Measurements from ENCODE around the gene GBE1. TPM values are rescaled to one million over a fixed set of nuclear protein-coding genes. Genes with fewer than 3 reads are reported as not detected.

GBE1 gene
- polyA plus RNA-seq, 5 donors: 12.8 to 15.3 (median 14.6) TPM

DNA sequence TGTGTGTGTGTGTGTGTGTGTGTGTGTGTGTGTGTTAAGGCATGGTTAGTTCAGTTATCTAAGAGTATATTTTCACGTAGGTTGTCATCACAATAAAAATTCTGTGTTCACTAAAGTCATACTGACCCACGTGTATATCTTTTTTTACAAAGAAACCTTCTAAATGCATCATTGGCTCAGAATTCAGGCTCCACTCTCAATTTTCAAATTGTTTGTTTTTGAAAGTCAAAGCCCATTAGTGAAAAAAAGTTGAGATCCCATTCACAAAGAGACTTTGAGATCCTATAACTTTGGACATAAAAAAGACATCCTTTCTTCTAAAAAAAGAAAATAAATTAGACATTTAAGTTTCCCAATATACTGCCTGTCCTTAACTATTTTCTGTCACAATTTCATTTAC, 59.3 kb downstream of the GBE1 start:
- no peak for DNase-seq

DNA sequence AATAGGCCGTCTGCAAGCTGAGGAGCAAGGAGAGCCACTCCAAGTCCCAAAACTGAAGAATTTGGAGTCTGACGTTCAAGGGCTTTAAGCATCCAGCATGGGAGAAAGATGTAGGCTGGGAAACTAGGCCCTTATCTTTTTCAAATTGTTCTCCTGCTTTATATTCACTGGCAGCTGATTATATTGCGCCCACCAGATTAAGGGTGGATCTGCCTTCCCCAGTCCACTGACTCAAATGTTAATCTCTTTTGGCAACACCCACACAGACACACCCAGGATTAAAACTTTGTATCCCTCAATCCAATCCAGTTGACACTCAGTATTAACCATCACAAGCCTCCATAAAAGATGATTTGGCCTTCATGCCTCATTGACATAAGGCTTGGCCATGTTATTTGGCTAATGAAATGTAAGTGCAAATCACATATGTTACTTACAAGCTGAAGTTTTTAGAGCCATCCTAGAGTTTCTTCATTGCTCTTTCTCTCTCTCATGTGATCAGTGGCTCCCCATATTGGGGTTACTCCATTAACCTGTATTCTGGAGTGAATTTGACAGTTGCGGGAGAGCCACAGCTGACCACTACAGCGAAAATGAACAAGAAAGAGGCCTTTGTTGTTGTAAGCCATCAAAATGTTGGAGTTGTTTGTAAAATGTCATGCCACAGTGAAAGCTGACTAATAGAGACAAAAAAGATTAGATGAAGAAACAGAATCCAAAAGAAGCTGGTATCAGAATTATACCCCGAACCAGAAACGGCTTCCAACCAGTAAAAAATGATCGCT, 61.7 kb downstream of the GBE1 start:
- DNase-seq: no peak

- no peak for DNase-seq
Observed at GRCh38 chr3:81696090-81696489, 65.4 kb downstream of the GBE1 start.

- no peak for DNase-seq
Observed at GRCh38 chr3:81695302-81695701, 66.1 kb downstream of the GBE1 start.

DNA sequence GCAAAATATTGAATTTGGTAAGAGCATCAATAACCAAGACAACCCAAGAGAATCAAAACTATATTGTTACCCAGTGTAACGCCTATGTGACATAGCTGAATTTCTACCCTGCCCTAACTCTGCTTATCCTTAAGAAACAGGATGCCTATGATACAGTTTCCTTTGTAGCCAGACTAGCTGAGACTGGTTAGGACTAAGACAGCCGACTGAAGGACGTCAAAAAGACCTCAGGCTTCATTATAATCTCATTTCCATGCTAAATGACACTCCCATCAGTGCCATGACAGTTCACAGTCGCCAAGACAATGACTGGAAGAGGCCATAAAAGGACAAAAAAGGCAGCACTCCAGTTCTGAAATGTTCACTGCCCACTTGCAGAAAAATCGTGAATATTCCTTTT, 66.8 kb downstream of the GBE1 start:
- no peak for DNase-seq

GRCh38 chr3:81692766-81693165, 68.7 kb downstream of the GBE1 start:
- no peak for DNase-seq

DNA sequence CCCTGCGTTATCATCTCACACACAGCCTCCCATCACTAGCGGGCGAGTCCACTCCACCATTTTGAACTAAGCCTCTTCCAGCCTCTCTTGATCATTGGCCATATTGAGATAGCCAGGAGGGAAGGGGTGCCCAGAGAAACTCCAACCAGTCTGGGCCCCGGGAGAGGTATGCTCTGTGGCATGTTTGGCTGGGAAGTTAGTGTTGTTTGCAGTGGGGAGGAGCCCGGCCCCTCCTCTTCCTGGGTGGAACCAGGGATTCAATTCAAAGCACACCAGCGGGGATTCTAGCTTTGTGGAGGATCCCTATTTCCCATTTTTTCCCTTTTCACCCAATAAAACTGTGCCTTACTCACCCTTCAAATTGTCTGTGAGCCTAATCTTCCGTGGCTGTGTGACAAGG, 71.8 kb downstream of the GBE1 start:
- DNase-seq: no peak

DNA sequence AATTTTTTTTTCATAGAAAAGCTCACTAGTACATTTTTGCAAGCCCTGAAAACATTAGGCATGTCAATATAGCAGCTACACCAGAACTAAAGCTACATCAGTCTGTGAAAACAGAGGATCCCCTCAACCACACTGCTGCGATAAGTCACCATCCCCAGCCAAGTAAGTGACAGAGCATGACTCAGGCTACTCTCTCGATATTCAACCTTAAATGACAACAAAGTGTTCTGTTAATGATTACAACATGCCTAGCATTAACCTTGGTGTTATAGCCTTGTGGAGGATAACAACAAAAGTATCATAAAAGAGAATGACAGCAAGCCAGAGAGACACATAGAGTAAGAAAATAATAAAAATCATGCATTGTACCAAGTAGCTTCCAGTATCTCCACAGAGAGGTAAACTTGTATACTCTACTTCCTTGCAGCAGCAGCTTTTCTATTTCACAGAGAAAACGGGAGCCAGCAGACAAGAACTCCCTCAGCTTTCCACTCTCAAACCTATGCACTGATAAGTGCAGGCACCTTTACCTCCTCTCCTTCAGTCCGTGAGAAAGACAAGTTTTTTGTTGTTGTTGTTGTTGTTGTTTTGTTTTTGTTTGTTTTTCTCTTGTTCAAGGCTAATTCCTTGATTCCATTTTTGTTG, 76.6 kb downstream of the GBE1 start:
- no peak for DNase-seq

DNA sequence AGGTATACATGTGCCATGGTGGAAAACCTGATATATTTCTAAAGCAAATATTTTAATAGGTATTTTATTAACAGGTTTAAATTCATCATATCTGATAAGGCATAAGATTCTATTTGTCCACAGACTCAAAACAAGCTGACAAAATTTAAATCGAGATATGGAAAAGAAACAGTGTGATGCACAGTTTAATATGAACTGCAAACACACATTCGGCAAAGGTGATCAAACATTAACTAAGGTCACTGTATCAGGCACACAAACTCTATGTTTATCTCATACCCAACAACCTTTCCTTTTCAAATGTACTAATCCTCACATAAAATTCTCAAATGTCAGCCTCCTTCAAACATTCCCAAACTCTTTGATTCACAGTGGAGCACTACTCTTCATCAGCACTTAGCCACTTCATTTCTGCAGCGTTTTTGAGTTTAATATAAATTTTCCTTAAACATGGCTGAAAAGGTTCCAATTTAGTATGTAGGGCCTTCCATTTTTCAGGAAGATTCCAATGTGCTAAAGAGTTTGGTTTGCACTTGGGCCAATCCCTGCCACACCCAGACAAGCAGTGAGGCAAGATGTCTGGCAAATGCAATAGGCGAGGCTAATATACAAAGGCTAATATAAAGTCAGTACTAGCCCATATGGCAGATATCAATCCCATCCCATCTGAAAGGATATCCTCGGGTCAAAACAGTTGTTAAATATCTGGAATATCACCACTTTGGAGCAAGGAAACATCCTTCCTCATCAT, 84.6 kb downstream of the GBE1 start:
- DNase-seq: no peak

DNA sequence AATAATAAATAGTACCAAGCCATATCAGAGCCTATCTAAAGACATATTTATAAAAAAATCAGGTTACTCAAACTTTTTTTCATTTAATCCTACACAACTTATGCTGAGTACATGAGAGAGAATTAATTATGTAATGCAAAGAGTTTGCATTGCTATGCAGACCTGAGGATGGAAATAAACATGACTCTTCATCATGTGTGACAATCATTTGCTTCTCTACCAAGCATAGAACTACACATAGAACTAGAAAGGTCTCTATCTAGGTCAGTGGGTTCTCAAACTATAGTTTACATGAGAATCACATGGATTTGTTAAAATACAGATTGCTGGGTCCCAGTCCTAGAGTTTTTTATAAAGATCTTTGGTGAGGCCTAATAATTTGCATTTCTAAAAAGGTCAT, 86.8 kb downstream of the GBE1 start:
- no peak for DNase-seq

DNA sequence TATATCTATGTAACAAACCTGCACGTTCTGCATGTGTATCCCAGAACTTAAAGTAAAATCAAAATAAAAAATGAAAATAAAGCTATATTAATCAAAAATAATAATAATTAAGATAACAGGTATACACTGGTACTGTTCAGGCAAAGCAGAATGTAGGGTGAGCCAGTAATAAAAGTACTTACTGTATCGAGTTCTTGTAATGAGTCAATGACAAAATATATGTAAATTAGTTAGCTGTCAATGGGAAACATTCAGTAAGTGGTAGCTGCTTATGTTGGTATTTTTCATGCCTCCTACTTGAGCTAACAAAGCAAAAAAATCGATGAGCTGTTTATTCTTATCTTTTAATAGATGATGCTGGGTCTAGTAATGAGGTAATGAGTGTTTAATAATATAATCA, 93.2 kb downstream of the GBE1 start:
- no peak for DNase-seq

DNA sequence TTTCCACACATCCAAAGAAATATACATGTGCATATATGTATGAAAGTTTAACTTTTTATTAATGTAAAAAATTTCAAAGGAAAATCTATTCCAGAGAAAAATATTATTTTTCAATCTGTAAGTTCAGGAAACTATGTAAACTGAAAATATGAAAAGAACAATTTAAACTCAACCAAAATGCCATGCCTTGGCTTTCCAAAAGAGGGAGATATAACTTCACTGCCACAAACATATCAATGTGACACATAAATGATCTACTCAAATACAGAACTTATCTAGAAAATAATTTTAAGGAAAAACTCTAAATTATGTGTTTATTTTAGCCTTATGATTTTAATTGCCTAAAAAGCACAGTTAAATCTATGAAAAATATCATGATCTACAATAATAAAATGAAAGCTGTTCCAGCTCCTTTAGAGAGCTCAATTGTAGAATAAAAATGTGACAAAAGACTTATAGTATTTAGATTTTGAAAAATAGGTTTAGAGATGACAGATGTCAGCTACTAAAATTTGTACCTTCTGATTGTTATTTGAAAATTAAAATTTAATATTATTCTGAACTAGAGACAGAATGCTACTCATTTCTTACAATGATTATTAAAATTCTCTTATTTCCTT, 94.8 kb downstream of the GBE1 start:
- DNase-seq: peak in 1 of 2 donors; percentile 8

- DNase-seq: no peak
Observed at GRCh38 chr3:81663114-81663513, 98.3 kb downstream of the GBE1 start.

DNA sequence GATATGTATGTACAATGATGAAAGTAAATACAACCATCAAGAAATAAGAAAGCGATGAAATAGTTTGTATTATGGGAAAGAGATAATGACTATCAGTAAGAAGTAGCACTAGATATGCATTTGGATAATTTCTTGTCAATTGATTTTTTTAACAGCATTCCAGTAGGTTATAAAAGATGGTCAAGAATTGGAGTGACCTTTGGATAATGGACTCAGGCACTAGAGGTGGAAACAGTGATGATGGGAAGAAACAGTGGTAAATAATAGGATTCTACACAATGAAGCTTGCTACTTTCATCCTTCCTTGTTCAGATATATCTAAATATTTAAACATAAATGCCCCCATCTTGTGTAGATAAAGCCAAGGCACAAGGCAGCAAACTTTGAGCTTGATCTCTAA, 101.4 kb downstream of the GBE1 start:
- no peak for DNase-seq

DNA sequence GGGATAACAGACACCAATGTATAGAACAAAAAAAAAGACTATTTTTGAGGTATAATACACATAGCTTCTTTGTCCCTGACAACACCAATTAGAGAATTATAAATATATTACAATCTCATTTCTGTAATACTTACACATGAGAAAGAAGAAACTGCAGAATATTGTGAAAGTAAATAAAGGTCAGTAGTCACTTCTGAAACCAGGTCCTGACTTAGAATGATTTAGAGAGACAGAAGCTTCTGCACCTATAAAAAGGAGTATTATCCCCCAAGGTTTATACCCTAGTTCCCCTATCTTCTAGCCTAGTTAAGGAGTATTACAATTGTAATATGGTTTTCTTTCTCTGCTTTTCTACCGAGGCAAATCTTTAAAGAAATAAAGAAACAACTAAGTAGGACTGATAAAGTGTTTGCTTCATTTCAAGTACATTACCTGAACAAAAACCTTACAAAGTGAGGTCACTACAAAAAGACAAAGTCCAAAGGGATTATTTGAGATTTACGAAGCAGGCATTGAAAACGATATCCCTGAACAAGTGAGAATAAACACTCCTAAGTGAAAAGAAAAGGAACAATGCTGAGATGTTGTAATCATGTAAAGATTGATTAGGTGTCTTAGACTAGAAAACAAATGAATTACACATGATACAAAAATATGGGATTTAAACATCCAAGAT, 103.0 kb downstream of the GBE1 start:
- DNase-seq: no peak

- no peak for DNase-seq
Observed at GRCh38 chr3:81651139-81651538, 110.3 kb downstream of the GBE1 start.

GRCh38 chr3:81650187-81650586, 111.3 kb downstream of the GBE1 start:
- DNase-seq: no peak

DNA sequence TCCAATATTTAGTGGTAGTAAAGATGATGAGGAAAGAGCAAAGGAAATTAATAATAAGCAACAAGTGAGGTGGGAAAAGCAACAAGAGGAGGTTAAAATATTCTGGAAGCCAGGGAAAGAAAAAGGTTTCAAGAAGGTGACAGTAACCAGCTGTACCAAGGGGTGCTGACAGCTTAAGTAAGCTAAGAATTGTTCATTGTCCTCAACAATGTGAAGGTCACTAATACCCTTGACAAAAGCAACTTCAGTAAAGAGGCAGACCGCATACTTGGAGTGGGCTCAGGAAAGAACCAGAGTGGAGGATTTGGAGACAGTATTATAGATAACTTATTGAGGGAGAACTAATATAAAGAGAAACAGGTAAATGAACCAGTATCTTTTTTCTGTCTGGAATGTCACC, 116.2 kb downstream of the GBE1 start:
- no peak for DNase-seq

DNA sequence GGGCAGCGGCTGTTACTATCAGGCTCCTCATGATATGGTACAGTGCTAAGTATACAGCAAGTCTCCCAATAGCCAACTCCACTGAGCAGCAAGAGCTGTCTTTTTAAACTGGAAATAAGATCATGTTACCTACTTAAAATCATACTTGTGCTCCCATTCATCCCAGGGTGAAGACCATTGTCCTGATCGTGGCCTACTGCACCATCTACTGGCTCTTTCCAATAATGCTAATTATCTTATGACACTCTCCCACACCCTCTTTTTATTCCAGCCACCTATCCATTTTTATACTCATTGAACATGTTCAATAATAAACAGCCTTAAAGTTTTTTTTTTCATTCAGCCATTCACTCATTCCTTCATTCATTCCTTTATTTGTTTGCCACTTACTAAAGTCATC, 117.7 kb downstream of the GBE1 start:
- DNase-seq: peak; percentile 6 to 9

DNA sequence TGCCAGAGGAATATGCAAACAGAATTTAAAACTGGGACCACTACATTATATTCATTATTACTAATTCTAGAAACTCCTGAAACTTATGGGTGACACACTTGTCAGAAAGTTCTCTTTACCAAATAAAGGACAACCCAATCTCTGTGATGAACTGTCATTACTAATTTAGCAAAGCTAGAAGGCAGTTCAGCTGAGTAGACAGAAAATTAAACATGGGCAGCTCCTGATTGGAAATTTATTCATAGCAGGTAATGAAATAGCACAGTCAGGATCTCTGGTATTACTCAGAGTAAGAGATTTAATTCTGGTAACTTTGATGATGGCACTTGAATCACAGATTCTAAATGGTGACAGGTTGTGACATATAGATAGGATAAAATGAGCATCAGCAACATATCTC, 123.0 kb downstream of the GBE1 start:
- DNase-seq: no peak

GRCh38 chr3:81632659-81633058, 128.8 kb downstream of the GBE1 start:
- no peak for DNase-seq

- no peak for DNase-seq
Observed at GRCh38 chr3:81624756-81625155, 136.7 kb downstream of the GBE1 start.

Data from right lung (tissue), 5 donors.